Measurements from ENCODE around the gene OR10A4.

GRCh38 chr11:6888830-6889229 lies 12.4 kb downstream of the OR10A4 start:
- no peak for TF ChIP-seq BHLHE40 (IDR thresholded peaks at IDR 0.05; ENCODE audit: low read depth, low read length)
- TF ChIP-seq CTCF (conservative IDR thresholded peaks at IDR 0.05; ENCODE audit: low read depth, low read length), result no peak
- no peak for TF ChIP-seq CEBPB (IDR thresholded peaks at IDR 0.05; ENCODE audit: low read depth, low read length)
- no peak for TF ChIP-seq POLR2A (IDR thresholded peaks at IDR 0.05; ENCODE audit: low read depth, low read length)
- no peak for TF ChIP-seq RCOR1 (IDR thresholded peaks at IDR 0.05; ENCODE audit: insufficient replicate concordance, low read length)
- TF ChIP-seq RAD21 (IDR thresholded peaks at IDR 0.05; ENCODE audit: low read length), result no peak
- TF ChIP-seq, protein P1, sequence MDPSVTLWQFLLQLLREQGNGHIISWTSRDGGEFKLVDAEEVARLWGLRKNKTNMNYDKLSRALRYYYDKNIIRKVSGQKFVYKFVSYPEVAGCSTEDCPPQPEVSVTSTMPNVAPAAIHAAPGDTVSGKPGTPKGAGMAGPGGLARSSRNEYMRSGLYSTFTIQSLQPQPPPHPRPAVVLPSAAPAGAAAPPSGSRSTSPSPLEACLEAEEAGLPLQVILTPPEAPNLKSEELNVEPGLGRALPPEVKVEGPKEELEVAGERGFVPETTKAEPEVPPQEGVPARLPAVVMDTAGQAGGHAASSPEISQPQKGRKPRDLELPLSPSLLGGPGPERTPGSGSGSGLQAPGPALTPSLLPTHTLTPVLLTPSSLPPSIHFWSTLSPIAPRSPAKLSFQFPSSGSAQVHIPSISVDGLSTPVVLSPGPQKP (IDR thresholded peaks at IDR 0.05; ENCODE audit: borderline replicate concordance, low read depth, low read length), result no peak
- TF ChIP-seq, protein P2, sequence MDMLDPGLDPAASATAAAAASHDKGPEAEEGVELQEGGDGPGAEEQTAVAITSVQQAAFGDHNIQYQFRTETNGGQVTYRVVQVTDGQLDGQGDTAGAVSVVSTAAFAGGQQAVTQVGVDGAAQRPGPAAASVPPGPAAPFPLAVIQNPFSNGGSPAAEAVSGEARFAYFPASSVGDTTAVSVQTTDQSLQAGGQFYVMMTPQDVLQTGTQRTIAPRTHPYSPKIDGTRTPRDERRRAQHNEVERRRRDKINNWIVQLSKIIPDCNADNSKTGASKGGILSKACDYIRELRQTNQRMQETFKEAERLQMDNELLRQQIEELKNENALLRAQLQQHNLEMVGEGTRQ (IDR thresholded peaks at IDR 0.05; ENCODE audit: low read depth, low read length), result no peak
- TF ChIP-seq MAFK (IDR thresholded peaks at IDR 0.05; ENCODE audit: low read depth, low read length), result no peak
- TF ChIP-seq MAZ (IDR thresholded peaks at IDR 0.05; ENCODE audit: borderline replicate concordance, low read depth, low read length), result no peak
- TF ChIP-seq SMC3 (IDR thresholded peaks at IDR 0.05; ENCODE audit: low read depth, low read length), result no peak
- TF ChIP-seq RFX5 (IDR thresholded peaks at IDR 0.05; ENCODE audit: low read depth, low read length), result no peak
- no peak for TF ChIP-seq CHD1 (IDR thresholded peaks at IDR 0.05; ENCODE audit: low read depth, low read length)

All from IMR-90 (cell line).